CD4-positive, alpha-beta T cell treated with Interleukin-4 for 1 hour (primary cell): ENCODE results near the gene AATK.

Experiments
- DNase-seq, 2 donors: peaks; one replicate each; pipeline ENCODE4 v3.0.0-alpha.2; 2020 to 2022

The AATK gene

DNA sequence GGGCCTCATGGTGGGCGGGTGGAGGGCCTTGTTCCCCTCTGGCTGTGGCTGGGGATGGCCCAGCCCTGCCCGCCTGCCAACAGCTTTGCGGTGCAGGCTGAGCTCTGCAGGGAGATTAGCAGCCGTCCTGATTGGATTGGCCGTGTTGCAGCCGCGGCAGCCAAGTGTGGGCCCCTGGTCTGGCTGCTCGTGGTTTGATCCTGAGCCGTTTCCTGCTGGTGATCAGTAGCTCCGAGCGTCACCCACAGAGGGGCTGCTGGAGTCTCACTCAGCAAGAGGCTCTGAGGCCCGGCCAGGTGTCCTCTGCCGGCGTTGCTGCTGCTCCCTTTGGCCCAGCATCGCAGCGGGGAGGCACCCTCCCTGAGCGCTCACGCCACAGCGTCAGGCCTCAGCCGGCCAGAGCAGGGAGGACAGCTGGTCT is 98.6 kb downstream of the AATK start:
- no peak for DNase-seq
